ENCODE measurements around the gene WNT7B. TPM values are rescaled to one million over a fixed set of nuclear protein-coding genes. Genes with fewer than 3 reads are reported as not detected.

The WNT7B gene
- total RNA-seq, 3 donors from 2014 or later (not counting 1 experiment from before 2014, with no cell fraction given), result not detected

DNA sequence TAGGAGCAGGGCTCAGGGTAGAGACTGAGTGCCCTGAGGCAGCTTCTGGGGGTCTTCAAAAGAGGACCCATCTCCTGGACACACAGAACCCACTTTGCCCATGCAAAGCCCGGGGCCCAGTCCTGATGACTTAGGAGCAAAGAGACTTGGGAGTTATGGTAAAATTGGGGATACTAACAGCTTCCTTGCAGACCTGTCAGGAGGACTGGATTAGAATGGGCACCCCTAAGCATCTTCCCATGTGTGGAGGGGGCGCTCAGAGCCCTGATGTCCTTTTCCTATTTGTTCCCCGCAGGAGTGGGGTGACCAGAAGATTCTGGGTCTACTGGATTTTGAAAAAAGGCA, 100.0 kb downstream of the WNT7B start:
- peaks cover 34 to 35% of the 10 kb centered on the region in 2 donors for H3K27me3 Mint-ChIP-seq (ENCODE audit: low read depth in 2 of 2)
- TF ChIP-seq, protein P1, sequence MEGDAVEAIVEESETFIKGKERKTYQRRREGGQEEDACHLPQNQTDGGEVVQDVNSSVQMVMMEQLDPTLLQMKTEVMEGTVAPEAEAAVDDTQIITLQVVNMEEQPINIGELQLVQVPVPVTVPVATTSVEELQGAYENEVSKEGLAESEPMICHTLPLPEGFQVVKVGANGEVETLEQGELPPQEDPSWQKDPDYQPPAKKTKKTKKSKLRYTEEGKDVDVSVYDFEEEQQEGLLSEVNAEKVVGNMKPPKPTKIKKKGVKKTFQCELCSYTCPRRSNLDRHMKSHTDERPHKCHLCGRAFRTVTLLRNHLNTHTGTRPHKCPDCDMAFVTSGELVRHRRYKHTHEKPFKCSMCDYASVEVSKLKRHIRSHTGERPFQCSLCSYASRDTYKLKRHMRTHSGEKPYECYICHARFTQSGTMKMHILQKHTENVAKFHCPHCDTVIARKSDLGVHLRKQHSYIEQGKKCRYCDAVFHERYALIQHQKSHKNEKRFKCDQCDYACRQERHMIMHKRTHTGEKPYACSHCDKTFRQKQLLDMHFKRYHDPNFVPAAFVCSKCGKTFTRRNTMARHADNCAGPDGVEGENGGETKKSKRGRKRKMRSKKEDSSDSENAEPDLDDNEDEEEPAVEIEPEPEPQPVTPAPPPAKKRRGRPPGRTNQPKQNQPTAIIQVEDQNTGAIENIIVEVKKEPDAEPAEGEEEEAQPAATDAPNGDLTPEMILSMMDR (IDR thresholded peaks at IDR 0.05), result no peak

DNA sequence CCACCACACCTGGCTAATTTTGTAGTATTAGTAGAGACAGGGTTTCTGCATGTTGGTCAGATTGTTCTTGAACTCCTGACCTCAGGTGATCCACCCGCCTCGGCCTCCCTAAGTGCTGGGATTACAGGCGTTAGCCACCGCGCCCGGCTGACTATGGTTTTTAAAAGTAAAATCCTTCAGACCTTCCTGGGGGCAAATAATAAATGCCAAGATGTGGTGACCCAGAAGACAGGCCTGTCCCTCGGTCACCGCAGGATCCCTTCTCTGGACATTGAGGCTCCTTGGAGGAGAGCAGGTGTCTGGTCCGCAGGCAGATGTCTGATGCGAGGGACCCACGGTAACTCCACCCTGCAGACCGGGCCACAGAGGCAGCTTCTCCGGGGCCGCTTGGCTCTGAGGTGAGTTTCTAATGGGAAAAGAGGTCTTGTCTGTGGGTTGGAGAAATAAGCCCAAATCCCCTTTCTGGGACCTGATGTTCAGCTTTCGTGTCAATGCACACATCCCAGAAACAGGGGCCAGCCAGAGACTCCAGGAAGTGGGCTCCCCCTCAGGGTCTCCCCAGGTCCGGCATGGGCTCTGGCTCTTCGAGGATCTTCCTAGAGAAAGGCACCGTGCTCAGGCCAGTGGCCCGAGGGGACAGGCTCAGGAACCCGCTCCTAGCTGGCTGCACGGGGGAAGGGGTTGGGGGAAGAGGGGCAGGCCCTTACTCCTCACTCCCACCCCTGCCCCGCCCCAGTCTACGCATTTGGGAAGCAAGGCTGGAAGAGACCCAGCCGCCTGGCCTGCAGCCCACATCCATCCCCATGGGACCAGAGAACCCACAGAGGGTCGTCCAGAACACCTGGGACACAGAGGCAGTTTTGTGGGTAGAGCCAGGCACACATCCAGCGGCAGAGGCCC, 100.6 kb downstream of the WNT7B start:
- WGBS (ENCODE audit: insufficient coverage), result 82% methylated on average over 22 of the region's 26 CpGs
- intact Hi-C loops (cut with micrococcal nuclease), result no loop called here
- H3K27ac ChIP-seq (ENCODE audit: low read length), result no peak overlapping the region
- no peaks in the 10 kb centered on the region for H3K4me1 Mint-ChIP-seq
- H3K27me3 ChIP-seq (ENCODE audit: control insufficient read depth, insufficient read depth, low read length), result peaks cover 17% of the 10 kb centered on the region
- no peaks in the 10 kb centered on the region for H3K36me3 Mint-ChIP-seq
- no peak for ATAC-seq
- peaks cover 5% of the 10 kb centered on the region for H3K9me3 ChIP-seq (ENCODE audit: control insufficient read depth, insufficient read depth, low read length)
- H3K4me3 ChIP-seq (ENCODE audit: low read length), result no peak overlapping the region
- TF ChIP-seq, protein P1 (IDR thresholded peaks at IDR 0.05), result no peak
- no peak overlapping the region for H3K27ac Mint-ChIP-seq
- peaks cover 34 to 35% of the 10 kb centered on the region in 2 donors for H3K27me3 Mint-ChIP-seq (ENCODE audit: low read depth in 2 of 2)
- H3K9me3 Mint-ChIP-seq, result peaks cover 0 to 5% of the 10 kb centered on the region in 2 donors
- H3K4me3 Mint-ChIP-seq, result no peak overlapping the region
- DNase-seq, result no peak
- no peaks in the 10 kb centered on the region for H3K36me3 ChIP-seq (ENCODE audit: control insufficient read depth, insufficient read depth, low read length)
- H3K4me1 ChIP-seq (ENCODE audit: control insufficient read depth, insufficient read depth, low read length), result no peaks in the 10 kb centered on the region

More for the DNA sequence above, 100.0 kb downstream of the WNT7B start:
- Histone ChIP-seq H3K4me3 (ENCODE audit: low read length) (no peak overlapping the region), H3K9me3 (ENCODE audit: control insufficient read depth, insufficient read depth, low read length) (peaks cover 5% of the 10 kb centered on the region), H3K27ac (ENCODE audit: low read length) (no peak overlapping the region), H3K4me1 (ENCODE audit: control insufficient read depth, insufficient read depth, low read length) (no peaks in the 10 kb centered on the region), H3K36me3 (ENCODE audit: control insufficient read depth, insufficient read depth, low read length) (no peaks in the 10 kb centered on the region), H3K27me3 (ENCODE audit: control insufficient read depth, insufficient read depth, low read length) (peaks cover 17% of the 10 kb centered on the region)
- Mint-ChIP-seq H3K27ac (no peak overlapping the region), H3K9me3 (peaks cover 0 to 5% of the 10 kb centered on the region in 2 donors), H3K4me3 (no peak overlapping the region), H3K4me1 (no peaks in the 10 kb centered on the region), H3K36me3 (no peaks in the 10 kb centered on the region)
- no peak for ATAC-seq
- intact Hi-C loops (cut with micrococcal nuclease), result no loop called here
- DNase-seq, result no peak
- WGBS (ENCODE audit: insufficient coverage), result 86% methylated on average over 3 of the region's 3 CpGs

DNA sequence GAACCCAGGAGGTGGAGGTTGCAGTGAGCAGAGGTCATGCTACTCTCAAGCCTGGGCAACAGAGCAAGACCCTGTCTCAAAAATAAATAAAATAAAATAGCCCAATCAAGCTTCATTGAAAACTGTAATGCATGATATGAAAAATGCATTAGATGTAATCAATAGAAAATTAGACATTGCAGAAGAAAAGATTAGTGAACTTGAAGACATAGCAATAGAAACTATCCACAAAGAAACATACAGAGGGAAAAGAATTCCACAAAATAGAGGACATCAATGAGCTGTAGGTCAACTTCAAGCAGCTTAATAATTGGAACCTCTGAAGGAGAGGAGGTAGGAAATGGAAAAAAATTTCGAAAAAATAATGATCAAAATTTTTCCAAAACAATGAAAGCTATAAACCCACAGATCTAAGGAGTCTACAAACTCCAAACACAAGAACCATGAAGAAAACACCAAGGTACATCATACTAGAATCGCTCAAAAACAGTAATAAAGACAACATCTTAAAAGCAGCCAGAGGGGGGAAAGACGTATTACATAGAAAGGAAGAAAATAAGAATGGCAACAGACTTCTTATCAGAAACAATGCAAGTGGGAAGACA, 104.2 kb downstream of the WNT7B start:
- intact Hi-C loops (cut with micrococcal nuclease), result no loop called here
- H3K4me1 Mint-ChIP-seq, result peaks cover 6 to 8% of the 10 kb centered on the region in 2 donors
- Histone ChIP-seq H3K36me3 (ENCODE audit: control insufficient read depth, insufficient read depth, low read length) (no peaks in the 10 kb centered on the region), H3K27me3 (ENCODE audit: control insufficient read depth, insufficient read depth, low read length) (peaks cover 15% of the 10 kb centered on the region), H3K9me3 (ENCODE audit: control insufficient read depth, insufficient read depth, low read length) (peaks cover 5% of the 10 kb centered on the region), H3K4me1 (ENCODE audit: control insufficient read depth, insufficient read depth, low read length) (no peaks in the 10 kb centered on the region), H3K4me3 (ENCODE audit: low read length) (no peak overlapping the region), H3K27ac (ENCODE audit: low read length) (no peak overlapping the region)
- H3K27ac Mint-ChIP-seq, result no peak overlapping the region
- ATAC-seq (no peak), DNase-seq (no peak)
- peaks cover 27 to 37% of the 10 kb centered on the region in 2 donors for H3K27me3 Mint-ChIP-seq (ENCODE audit: low read depth in 2 of 2)
- H3K9me3 Mint-ChIP-seq, result peaks cover 0 to 5% of the 10 kb centered on the region in 2 donors
- 83% methylated on average over 1 of the region's 3 CpGs for WGBS (ENCODE audit: insufficient coverage)
- H3K4me3 Mint-ChIP-seq, result no peak overlapping the region
- TF ChIP-seq, protein P1 (IDR thresholded peaks at IDR 0.05), result no peak
- H3K36me3 Mint-ChIP-seq, result no peaks in the 10 kb centered on the region
